ENCODE results near the gene SLC16A3.

The SLC16A3 gene

DNA sequence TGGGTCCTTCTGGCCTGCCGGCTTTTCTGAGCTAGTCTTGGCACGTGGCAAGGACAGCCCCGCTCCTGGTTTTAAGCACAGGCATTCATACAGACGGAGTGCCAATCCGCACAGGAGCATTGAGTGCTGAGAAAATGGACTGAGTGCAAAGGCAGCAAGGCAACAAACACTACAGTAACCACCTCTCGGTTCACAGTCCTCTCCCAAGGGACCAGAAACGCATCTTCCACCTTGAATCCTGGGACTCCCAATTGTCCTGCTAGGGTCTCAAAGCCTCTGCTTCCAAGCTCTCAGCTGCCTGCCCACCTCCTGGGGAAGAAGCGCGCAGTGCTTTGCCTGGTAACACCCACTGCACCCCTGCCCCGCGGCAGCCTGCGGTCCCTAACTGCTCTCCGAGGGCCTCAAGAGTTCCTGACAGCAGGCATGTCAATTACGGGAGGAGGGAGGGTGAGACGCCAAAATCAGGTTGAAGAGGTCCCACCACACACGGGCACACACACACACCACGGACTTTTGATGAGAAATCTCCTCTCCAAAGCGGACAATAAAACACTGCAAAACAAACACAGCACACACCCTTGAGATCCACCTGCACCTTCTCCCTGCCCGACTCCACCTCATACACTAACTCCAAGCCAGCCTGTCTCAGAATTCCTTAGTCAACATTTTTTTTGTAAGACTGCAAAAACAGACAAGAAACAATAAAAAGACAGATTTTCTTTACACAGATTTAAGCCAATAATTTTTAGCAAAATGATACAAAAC is 15.0 kb downstream of the SLC16A3 start:
- no peak for DNase-seq
- peaks cover 76% of the 10 kb centered on the region for H3K4me1 ChIP-seq
- no peaks in the 10 kb centered on the region for H3K9me3 ChIP-seq
- H3K27me3 ChIP-seq = no peaks in the 10 kb centered on the region
- H3K4me3 ChIP-seq (ENCODE audit: low read depth, low read length) = no peak overlapping the region
- peaks cover 87% of the 10 kb centered on the region for H3K36me3 ChIP-seq
- TF ChIP-seq, protein P1, sequence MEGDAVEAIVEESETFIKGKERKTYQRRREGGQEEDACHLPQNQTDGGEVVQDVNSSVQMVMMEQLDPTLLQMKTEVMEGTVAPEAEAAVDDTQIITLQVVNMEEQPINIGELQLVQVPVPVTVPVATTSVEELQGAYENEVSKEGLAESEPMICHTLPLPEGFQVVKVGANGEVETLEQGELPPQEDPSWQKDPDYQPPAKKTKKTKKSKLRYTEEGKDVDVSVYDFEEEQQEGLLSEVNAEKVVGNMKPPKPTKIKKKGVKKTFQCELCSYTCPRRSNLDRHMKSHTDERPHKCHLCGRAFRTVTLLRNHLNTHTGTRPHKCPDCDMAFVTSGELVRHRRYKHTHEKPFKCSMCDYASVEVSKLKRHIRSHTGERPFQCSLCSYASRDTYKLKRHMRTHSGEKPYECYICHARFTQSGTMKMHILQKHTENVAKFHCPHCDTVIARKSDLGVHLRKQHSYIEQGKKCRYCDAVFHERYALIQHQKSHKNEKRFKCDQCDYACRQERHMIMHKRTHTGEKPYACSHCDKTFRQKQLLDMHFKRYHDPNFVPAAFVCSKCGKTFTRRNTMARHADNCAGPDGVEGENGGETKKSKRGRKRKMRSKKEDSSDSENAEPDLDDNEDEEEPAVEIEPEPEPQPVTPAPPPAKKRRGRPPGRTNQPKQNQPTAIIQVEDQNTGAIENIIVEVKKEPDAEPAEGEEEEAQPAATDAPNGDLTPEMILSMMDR (IDR thresholded peaks at IDR 0.05; ENCODE audit: low read depth, low read length) = no peak

DNA sequence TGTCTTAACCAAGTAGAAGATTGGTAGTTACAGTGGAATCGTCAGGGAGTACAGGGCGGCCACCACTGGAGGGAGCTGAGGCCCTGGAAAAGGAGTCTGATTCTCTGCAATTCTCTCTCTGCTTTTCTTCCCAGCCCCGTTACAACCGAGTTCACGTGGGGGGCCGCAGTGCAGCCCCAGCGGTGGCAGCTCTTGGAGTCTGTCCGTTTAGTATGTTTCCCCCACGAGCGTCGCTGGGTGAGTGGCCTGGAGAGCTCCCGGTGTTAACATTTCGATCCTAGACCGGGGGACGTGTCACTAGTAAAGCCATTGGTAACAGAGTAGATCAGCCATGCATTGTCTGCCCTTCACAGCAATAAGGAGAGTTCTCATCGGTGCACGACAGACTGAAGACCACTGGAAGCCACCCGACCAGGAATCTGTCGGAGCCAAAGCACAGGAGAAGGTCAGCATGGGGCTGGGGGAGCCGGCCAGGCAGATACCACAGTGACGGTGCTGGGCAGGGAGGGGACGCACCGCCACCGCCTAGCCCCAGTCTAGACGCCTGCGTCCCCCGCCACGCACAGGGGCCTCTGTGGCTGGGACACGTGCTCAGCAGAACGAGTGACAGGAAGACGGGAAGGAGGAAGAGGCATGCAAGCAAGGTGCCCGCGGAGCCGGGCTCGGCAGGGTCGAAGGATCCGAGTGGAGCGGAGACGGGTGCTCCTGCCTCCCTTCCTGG is 15.7 kb downstream of the SLC16A3 start:
- no peaks in the 10 kb centered on the region for H3K9me3 ChIP-seq
- TF ChIP-seq, protein P1 (IDR thresholded peaks at IDR 0.05; ENCODE audit: low read depth, low read length) = peak; percentile 55
- H3K4me1 ChIP-seq = peaks cover 73% of the 10 kb centered on the region
- H3K4me3 ChIP-seq (ENCODE audit: low read depth, low read length) = no peak overlapping the region
- H3K36me3 ChIP-seq = peaks cover 92% of the 10 kb centered on the region
- no peaks in the 10 kb centered on the region for H3K27me3 ChIP-seq
- DNase-seq = peak; percentile 69

DNA sequence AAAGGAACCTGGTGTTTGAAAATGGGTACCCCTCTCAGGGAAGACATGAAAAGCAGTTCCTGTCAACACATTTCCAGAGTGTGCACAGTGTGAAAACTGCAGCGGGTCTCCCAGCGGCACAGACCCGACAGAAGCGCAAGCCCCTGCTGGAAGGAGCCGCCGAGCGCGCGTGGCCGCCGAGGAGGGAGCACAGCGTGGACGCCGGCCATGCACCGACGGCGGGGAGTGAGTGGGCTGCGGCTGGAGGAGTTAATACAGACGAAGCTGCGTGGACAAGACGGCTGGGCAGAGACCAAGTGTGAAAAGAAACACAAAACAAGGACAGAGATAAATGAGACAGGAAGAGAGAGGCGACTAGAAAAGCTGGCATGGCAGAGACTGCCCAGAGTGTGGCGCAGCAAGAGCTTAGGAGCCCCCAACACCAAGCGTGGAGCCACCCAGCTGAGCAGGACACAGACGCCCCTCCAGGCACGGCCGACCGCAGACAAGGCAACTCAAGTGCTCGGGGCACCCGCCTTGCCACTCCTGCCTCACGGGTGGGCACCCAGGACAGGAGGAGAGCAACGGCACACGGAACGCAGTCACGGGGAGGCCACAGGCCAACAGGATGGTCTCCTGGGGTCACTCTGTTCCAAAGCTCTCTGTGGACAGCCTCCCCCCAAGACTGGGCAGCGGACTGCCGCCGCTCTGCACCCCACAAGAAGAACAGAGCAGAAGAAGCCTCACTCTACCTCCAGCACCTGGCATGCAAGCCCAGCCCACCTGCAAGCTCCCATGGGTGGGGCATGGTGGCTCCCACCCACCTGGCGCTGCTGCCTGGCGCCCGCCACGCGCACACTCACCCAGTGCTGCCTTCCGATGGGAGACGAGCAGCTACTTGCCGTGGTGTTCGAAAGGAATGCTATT is 16.5 kb downstream of the SLC16A3 start:
- no peak overlapping the region for H3K4me3 ChIP-seq (ENCODE audit: low read depth, low read length)
- peak; percentile 19 for DNase-seq
- TF ChIP-seq, protein P1 (IDR thresholded peaks at IDR 0.05; ENCODE audit: low read depth, low read length) = no peak
- peaks cover 93% of the 10 kb centered on the region for H3K36me3 ChIP-seq
- no peaks in the 10 kb centered on the region for H3K27me3 ChIP-seq
- H3K4me1 ChIP-seq = peaks cover 67% of the 10 kb centered on the region
- H3K9me3 ChIP-seq = no peaks in the 10 kb centered on the region

DNA sequence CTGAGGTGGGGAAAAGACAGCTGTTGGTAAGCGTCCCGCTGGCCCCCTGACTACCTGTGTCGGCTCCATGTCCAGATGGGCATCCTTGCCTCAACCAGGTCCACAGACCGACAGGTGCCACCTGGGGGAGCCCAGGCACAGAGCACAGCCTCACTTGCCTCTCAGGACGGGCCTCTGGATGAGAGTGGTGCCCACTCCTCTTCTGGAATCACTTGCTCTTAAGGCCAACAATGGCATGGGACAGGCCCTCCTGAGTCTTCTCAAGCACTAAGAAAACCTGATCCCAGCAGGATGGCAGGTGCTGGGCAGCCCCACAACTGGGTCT is 17.2 kb downstream of the SLC16A3 start:
- peaks cover 93% of the 10 kb centered on the region for H3K36me3 ChIP-seq

DNA sequence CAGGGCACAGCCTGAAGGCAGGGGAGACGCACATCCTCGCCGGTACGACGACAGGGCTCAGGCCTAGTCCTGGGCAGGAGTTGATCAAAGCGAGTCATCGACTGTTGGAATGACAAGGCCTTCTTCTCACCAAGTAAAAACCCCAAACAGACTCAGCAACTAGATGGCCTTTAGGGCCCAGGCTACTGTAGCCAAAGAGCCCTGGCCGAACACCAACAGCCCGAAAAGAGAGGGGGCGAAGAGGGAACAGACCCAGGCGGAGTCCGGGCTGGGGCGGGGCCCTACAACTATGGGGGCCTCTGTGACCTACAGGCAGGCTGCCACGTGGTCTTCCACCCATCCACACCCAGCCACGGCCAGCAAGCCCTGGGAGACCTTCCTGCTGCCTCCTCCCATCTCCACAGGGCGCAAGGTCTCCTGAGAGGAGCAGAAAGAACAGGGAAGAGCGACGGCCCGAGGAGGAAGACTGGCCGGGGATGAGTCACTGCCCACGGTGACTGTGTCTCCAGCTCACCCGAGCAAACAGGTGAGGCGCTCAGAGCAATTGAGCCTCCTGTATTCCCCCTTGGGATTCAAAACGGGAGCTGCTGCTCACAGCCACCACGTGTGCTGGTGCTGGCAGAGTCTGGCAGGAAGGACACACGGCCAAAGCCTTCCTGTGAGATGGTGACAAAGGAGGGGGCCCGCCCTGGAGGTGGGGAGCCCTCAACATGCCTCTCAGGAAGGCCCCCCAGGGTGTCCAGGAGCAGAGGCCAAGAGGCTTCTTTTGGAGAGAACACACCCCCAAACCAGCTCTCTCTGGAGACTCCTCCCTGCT is 17.7 kb downstream of the SLC16A3 start:
- Histone ChIP-seq H3K4me1 (peaks cover 57% of the 10 kb centered on the region), H3K4me3 (ENCODE audit: low read depth, low read length) (no peak overlapping the region), H3K36me3 (peaks cover 95% of the 10 kb centered on the region), H3K9me3 (no peaks in the 10 kb centered on the region), H3K27me3 (no peaks in the 10 kb centered on the region)
- DNase-seq = peak; percentile 60
- TF ChIP-seq, protein P1 (IDR thresholded peaks at IDR 0.05; ENCODE audit: low read depth, low read length) = no peak

More for the DNA sequence above, 17.2 kb downstream of the SLC16A3 start:
- no peak for DNase-seq
- Histone ChIP-seq H3K27me3 (no peaks in the 10 kb centered on the region), H3K4me3 (ENCODE audit: low read depth, low read length) (no peak overlapping the region), H3K9me3 (no peaks in the 10 kb centered on the region), H3K4me1 (peaks cover 62% of the 10 kb centered on the region)
- TF ChIP-seq, protein P1 (IDR thresholded peaks at IDR 0.05; ENCODE audit: low read depth, low read length) = no peak
